Epithelial cell of proximal tubule (primary cell): ENCODE measurements around the gene GAB2. TPM values are rescaled to one million over a fixed set of nuclear protein-coding genes. Genes with fewer than 3 reads are reported as not detected.
"Not testable (repeated sequence)": the region's sequence is repeated elsewhere in the genome, so short reads cannot be mapped to it uniquely, and the experiment has no call there.

Experiments used
- DNase-seq: peaks from one replicate; pipeline ENCODE4 v3.0.0-alpha.2; 2011; ENCODE audit warnings: low read depth
- H3K4me3 ChIP-seq: 2 replicates; pipeline ENCODE4 v1.5.1; 2011; ENCODE audit warnings: low read depth, mild to moderate bottlenecking, low read length
- CTCF ChIP-seq: conservative IDR thresholded peaks from 2 replicates; pipeline ENCODE4 v1.5.1; 2012; ENCODE audit warnings: low read depth, mild to moderate bottlenecking, low read length
- total RNA-seq: library from RNA; depleted of rRNA; stranded (reverse); fragments of >200 nt; gene quantifications from 2 replicates; pipeline ENCODE4 v1.2.3, GENCODE V29; 2015

Gene GAB2
- total RNA-seq, 1 donor from 2014 or later: 15.0 TPM

- no peak for TF ChIP-seq CTCF
- H3K4me3 ChIP-seq: no peak overlapping the region
- no peak for DNase-seq
Measured at GRCh38 chr11:78177216-78177615, 240.4 kb downstream of the GAB2 start.

- no peak for DNase-seq
- no peak for TF ChIP-seq CTCF
- H3K4me3 ChIP-seq: no peak overlapping the region
Measured at GRCh38 chr11:78176605-78177141, 240.9 kb downstream of the GAB2 start.

GRCh38 chr11:78175862-78176261, 241.8 kb downstream of the GAB2 start:
- not testable (repeated sequence) for H3K4me3 ChIP-seq

GRCh38 chr11:78171951-78172350, 245.7 kb downstream of the GAB2 start:
- no peak overlapping the region for H3K4me3 ChIP-seq
- TF ChIP-seq CTCF: no peak
- no peak for DNase-seq

More at GRCh38 chr11:78175862-78176261, 241.8 kb downstream of the GAB2 start:
- not testable (repeated sequence) for DNase-seq

- DNase-seq: no peak
- no peak for TF ChIP-seq CTCF
- H3K4me3 ChIP-seq: no peak overlapping the region
Measured at GRCh38 chr11:78170874-78171549, 246.6 kb downstream of the GAB2 start.

- no peak for DNase-seq
- TF ChIP-seq CTCF: no peak
- H3K4me3 ChIP-seq: no peak overlapping the region
Measured at GRCh38 chr11:78170413-78170812, 247.2 kb downstream of the GAB2 start.

GRCh38 chr11:78168539-78169477, 248.8 kb downstream of the GAB2 start:
- no peak overlapping the region for H3K4me3 ChIP-seq
- no peak for TF ChIP-seq CTCF
- no peak for DNase-seq
